Activated naive CD4-positive, alpha-beta T cell treated with anti-CD3 and anti-CD28 coated beads, Interleukin-2, amount 50 U/mL, for 16 hours (primary cell): ENCODE data around the gene MYLK.

ENCODE experiments used
- DNase-seq: peaks from one replicate; pipeline ENCODE4 v3.0.0-alpha.2; 2020

Gene MYLK

DNA sequence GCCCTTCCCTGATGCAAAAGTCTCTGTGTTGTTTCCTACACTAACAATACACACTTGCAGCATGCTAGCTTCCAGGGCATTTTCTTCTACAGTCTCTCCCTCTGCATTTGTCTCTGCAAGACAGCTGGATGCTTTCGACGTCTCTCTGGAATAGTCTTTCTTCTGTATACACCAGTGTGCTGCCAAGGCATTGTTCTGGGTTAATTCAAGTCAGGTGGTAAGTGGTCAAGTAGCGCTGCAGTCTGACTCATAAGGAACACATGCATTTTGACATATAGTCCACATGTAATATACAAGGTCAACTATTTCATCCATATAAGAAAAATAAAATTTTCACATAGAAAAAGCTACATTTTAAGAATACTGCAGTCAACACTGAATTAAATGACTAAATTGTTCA is 92.7 kb downstream of the MYLK start:
- DNase-seq: no peak

GRCh38 chr3:123791073-123791370 is 93.1 kb downstream of the MYLK start:
- DNase-seq: no peak

GRCh38 chr3:123790254-123791072 is 93.7 kb downstream of the MYLK start:
- no peak for DNase-seq

DNA sequence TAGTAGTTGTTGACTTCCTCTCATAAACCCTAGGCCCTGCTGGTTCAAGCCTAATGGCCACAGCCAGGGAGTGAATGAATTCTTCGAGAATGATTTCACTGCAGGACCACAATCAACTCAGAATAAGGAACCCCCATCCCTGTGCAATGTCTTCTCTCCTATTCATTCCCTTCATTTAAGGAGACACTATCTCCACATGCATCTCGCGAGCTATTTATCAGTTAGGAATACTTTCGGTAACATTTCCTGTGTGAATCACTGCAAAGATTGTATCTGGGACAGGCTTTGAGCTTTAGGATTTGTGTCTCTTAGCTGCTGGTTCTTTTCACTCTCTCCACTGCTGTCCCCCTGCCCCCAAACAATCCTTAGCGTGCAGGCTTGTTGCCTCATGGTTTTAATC is 94.4 kb downstream of the MYLK start:
- DNase-seq: no peak

DNA sequence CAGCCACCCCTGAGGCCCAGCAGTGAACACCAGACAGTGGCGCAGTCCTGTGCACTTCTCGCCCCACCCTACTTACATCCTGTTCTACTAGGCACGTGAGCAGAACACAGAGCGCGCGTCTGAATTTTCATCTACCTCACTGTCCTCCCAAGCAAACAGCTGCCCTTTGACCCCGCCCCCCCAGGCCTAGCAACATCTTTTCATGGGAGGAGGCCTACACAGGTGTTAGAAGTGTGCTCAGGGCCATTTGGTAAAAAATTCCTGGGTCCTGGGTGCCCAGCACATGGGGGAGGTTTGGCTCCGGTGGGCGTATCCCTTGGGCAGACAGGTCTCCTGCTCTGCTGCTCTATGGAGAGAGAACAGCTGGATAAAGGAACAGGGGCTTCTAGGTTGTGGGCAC is 95.0 kb downstream of the MYLK start:
- no peak for DNase-seq

- DNase-seq: no peak
These were observed 95.4 kb downstream of the MYLK start for GRCh38 chr3:123788710-123789109.

GRCh38 chr3:123787133-123787532 is 97.0 kb downstream of the MYLK start:
- DNase-seq: no peak

GRCh38 chr3:123785602-123786001 is 98.5 kb downstream of the MYLK start:
- no peak for DNase-seq

DNA sequence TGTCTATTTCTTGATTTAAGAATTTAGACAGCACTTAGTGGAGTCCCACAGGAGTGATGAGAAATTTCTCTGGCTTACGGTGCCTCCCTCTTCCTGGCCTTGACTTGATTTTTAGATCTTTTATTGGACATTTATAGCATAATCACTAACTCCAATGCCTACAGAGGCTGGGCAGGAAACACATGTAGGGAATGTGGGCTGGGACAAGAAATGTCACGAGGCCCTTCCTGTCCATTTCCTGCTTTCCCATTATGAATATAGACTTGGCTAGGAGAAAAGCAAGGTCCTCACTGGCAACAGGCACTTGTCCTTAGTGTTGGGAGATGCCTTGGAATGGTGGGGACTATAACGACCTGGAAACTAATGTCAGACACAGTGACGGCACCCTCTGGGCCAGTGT is 100.3 kb downstream of the MYLK start:
- DNase-seq: no peak

DNA sequence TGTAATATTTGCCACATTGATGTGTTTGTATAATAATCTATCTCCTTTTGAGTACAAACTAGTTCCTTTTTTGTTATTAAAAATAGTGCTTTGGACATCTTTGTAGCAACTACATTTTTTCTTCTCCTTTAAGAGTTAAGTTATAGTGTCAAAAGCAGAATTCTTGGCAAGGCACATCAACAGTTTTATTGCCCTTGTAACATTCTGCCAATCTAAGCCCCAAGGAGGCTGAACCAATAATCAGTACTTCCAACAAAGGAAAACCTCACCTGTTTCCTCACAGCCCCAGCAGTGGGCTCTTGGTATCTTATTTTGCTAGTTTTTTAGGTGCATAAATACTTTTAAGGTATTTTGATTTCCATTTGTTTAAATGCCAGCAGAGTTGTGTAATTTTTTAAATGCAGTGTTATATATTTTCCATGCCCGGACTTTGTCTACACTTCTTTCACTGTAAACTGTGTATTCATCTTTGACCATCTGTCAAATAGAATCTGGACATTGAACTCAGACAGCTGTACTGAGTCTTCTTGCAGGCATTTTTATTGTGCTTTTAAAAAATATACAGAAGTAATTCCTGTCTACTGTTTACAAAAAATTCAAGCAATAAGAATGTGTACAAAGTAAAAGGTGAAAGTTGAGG is 101.0 kb downstream of the MYLK start:
- no peak for DNase-seq

GRCh38 chr3:123782488-123782887 is 101.6 kb downstream of the MYLK start:
- no peak for DNase-seq

- DNase-seq: no peak
These were observed 102.4 kb downstream of the MYLK start for GRCh38 chr3:123781571-123782275.

DNA sequence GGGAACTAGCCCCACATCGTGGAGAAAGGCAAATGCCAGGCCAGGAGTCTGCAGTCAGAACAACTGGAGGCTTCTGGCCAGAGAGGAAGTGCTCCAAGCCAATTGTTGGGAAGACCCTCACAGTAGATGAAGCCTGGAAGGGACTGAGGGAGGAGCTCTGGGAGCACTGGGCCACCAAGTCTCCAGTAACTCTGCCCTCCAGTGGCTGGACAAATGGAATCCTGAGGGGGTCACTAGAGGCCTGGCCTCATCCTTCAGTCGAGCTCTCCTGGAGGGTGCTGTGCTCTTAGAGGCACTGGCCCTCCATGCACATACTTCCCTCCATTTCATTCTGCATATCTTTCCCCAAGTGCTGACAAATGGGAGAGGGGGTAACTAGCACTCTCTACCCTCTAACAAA is 103.0 kb downstream of the MYLK start:
- DNase-seq: no peak

GRCh38 chr3:123780656-123781055 is 103.5 kb downstream of the MYLK start:
- DNase-seq: no peak

DNA sequence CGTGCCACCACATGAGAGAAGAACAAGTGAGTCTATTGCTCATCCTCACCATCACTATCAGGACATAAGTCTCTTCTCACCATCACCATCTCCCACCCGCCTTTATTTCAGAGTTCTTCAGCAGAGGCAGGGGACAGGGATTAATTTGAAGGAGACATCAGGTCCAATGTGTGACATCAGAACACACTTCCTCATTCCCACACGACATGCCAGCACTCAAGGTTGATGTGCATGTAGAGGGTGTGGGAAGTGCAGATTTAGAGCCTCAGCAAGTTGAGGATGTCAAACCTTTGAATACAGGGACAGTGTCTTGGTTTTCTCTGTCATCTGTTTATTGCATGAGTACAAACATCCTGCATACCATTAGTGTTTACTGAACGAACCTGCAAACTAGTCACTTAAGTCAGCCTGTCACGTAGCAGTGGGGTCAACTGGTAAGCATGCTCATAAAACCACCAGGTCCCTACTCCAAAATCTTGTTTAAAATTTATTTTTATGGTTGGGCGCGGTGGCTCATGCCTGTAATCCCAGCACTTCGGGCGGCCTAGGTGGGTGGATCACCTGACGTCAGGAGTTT is 104.4 kb downstream of the MYLK start:
- no peak for DNase-seq

DNA sequence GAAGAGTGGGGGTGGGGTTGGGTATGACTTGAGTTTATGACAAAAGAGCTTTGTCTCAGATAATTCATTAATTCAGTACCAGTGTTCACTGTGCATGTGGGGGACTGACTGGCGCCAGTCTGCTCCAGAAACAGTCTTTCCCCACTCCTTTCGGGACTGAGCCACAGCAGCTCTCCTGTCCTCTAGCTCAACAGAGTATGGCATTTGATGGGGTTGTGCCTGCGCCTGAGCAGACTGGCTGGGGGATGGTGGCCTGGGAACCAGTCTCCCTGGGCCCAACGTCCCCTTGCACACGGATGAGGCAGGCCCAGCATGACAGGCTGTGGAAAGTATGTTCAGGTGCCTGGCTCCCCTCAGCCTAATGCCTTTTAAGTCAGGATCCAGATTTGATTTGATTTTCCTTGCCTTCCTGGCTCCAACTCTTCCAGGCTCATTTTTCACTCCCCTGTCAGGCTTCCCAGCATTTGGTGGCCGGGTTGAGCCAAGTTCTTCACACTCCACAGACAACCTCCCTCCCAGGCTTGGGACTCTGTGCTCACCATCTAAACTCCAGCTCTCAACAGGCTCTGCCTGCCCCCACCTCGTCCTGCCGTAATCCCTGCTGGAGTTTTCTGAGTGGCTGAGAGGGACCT is 105.0 kb downstream of the MYLK start:
- DNase-seq: no peak

DNA sequence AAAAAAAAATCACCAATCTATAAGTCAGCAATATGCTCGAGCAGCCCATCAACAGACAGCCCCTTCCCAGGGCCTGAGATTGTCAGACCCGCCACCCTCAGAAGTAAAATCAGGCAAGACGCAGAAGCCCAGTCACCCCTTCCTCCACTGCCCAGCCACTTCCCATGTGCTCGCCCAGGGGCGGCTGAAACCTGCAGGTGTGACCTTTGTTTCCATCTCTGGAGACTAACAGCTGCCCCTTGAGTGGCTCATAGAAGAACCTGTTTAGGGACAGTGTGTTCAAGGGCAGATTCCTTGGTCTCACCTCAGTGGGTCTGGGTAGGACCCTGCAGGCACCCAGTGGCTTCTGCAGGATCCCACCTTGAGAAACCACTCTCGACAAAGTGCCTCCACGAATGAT is 105.6 kb downstream of the MYLK start:
- no peak for DNase-seq

DNA sequence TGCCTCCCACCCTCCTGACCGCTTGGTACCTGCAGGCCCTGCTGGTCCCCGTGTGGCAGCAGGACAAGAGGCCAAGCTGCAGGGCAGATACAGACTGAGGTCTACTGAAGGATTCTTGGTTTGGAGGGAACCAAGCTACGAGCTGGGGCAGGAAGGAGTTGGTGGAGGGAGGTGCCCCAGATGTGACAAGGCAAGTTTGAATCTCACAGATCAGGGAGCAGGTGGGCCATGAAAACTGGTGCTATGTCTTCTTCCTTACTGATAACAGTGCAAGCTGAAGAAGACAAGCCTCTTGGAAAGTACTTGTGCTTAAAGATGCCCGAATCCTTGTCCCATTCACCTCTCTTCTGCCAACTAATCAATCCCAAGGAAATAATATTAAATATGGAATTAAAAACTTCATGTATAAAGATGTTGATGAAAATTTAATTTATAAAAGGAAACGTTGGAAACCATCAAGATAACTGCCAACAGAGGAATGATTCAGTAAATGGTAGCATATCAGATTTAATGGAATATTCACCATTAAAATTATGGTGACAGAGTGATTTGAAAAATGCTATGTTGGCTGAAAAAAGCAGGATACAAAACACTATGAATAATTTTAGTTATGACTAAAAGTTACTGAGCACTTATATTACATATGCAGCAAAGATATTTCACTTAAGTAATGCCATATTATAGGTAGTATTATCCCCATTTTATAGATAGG is 107.9 kb downstream of the MYLK start:
- DNase-seq: no peak

DNA sequence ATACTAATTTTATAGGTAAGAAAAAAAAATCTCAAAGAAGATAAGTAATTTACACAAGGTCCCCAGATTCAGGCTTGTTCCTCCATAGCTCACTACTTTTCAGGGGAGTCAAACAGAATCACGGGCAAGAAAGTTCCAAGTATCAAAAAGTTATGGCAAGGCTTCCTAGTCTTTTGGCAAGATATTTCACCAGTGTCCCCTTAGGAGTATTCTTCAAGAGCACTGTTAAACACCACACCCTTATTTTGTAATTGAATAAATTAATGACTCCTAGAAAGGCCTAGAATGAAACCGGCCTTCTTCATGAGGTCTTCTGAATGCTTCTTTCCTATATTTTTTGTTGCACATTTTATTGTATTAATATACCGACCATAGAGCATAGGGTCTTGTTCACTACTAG is 109.7 kb downstream of the MYLK start:
- no peak for DNase-seq

DNA sequence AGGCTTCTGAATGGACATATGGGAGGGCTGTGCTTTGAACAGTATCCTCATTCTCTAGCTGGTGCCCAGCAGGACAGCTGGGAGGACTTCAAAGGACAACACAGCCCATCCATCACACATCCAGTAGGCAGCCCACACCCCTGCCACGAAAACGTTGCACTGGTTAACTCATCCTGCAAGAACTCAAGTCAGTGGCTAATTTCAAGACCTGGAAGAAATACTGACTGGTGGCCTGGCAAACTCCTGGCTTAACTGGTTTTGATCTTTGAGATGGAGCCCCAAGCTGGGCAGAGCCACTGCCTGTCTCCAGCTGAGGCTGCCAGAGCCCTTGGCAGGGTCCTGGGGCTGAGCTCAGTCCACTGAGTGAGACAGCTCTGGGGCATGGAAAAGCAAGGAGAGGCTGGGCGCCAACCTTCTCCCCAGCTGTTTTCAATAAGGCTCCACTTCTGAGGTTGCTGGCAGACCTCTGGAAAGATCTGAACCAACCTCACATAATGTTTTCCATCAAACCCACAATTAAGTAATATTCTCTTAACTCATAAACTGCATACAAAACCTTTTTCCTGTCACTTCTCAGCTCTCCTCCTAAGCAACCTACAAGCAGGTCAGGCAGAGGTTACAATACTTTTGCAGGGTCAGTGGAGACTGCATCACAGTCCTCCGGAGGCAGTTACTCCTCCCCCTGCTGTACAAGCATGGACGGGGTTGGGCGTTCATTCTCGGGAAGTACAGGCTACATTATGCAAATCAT is 110.3 kb downstream of the MYLK start:
- no peak for DNase-seq

DNA sequence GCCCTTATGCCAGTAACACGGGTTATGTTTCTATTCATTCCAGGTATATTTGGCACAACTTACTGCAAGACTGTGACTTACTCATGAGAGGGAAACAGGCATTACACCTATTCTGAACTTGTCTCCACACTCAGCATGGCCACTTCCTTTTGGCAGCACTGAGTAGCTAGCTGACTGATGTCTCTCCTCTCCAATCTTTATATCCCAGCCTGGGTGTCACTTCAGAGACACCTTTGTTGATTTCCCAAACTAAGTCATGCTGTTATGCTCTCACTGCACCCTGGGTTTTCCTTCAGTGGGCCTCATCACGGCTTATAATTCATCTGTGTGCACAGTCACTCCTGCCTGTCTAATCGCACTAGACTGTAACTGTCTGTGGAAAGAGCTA is 114.8 kb downstream of the MYLK start:
- DNase-seq: no peak
